ENCODE data around the gene TDP1. TPM values are rescaled to one million over a fixed set of nuclear protein-coding genes. Genes with fewer than 3 reads are reported as not detected.

TDP1 gene
- total and polyA plus RNA-seq, 7 donors, result 1.7 to 13.1 (median 4.4) TPM

DNA sequence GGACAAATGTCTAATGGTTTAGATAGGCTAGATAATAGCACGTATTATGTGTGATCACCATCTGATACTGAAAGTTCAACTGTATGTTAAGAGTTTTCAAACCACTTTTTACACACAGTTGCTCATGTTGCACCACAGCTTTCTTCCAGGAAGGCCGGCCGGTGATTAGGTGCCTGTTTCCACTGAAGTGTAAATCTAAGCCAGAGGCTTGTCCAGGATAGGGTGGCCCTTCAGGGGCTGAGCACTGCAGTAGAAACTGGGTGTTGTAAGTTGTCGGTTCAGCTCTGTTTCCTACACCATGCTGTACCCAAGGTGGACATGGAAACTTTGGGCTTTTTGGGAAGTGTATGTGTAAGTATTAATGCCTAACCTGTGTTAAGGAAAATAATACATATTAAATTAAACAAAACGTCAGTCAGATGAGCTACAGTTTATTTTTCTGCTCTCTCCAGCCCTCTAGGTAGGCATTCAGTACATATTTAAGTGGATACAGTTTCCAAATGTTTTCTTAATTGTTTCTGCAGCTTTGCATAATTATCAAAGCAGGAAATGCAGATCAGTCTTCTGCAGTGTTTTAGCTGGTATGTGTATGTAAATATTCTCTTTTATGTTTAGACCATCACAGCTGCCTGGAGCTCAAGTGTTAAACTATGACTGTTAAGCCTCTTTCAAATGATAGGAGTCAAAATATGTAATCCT is 30.9 kb downstream of the TDP1 start:
- WGBS, 3 donors, result 88 to 91% (median 90%) methylated on average over 5 of the region's 5 CpGs
- H3K9me3 ChIP-seq, result no peaks in the 10 kb centered on the region

DNA sequence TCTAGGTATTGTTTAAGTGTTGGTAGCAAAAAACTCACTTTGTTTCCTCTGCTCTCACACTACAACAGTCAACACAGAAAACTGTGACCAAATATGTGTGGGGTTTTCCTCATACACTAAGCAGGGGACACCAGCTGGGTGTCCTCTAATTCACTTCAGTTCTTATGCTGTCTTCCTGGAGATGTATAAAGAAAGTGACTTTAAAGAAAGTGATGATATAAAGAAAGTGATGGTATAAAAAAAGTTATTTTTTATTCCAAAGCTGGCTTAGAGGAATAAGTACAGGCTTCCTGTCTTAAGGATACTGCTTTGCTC is 31.4 kb downstream of the TDP1 start:
- Histone ChIP-seq H3K27ac (no peak overlapping the region), H3K4me3 (no peak overlapping the region), H3K27me3 (ENCODE audit: insufficient read depth in 3 of 3, low read length in 2 of 3) (no peaks in the 10 kb centered on the region), H3K9me3 (no peaks in the 10 kb centered on the region), H3K4me1 (no peaks in the 10 kb centered on the region), H3K36me3 (ENCODE audit: insufficient read depth in 1 of 2, low read depth in 1 of 2) (peaks cover 4 to 70% of the 10 kb centered on the region in 2 donors)
- intact Hi-C loops (cut with DNase I), result no loop called here
- TF ChIP-seq, protein P1, sequence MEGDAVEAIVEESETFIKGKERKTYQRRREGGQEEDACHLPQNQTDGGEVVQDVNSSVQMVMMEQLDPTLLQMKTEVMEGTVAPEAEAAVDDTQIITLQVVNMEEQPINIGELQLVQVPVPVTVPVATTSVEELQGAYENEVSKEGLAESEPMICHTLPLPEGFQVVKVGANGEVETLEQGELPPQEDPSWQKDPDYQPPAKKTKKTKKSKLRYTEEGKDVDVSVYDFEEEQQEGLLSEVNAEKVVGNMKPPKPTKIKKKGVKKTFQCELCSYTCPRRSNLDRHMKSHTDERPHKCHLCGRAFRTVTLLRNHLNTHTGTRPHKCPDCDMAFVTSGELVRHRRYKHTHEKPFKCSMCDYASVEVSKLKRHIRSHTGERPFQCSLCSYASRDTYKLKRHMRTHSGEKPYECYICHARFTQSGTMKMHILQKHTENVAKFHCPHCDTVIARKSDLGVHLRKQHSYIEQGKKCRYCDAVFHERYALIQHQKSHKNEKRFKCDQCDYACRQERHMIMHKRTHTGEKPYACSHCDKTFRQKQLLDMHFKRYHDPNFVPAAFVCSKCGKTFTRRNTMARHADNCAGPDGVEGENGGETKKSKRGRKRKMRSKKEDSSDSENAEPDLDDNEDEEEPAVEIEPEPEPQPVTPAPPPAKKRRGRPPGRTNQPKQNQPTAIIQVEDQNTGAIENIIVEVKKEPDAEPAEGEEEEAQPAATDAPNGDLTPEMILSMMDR (IDR thresholded peaks at IDR 0.05), result no peak
- no peak for DNase-seq
- ATAC-seq, result no peak

More for the DNA sequence above, 30.9 kb downstream of the TDP1 start:
- ATAC-seq, result no peak
- Histone ChIP-seq H3K27ac (no peak overlapping the region), H3K4me3 (no peak overlapping the region), H3K36me3 (ENCODE audit: insufficient read depth in 1 of 2, low read depth in 1 of 2) (peaks cover 4 to 74% of the 10 kb centered on the region in 2 donors), H3K4me1 (no peaks in the 10 kb centered on the region), H3K27me3 (ENCODE audit: insufficient read depth in 3 of 3, low read length in 2 of 3) (no peaks in the 10 kb centered on the region)
- DNase-seq, result no peak
- intact Hi-C loops (cut with DNase I), result no loop called here
- TF ChIP-seq, protein P1 (IDR thresholded peaks at IDR 0.05), result no peak

DNA sequence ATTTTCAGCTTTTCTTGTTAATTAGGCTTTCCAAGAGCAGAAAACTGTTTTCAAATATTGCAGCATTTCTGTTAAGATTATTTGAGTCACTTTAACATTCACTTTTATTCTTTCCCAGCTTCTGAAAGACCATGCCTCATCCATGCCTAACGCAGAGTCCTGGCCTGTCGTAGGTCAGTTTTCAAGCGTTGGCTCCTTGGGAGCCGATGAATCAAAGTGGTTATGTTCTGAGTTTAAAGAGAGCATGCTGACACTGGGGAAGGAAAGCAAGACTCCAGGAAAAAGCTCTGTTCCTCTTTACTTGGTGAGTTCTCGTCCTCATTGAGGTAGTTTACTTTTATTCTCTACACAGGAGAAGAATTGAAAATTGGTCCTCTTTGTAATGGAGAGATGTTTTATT is 33.1 kb downstream of the TDP1 start:
- no peak for ATAC-seq
- Histone ChIP-seq H3K27ac (no peak overlapping the region), H3K4me3 (no peak overlapping the region), H3K9me3 (no peaks in the 10 kb centered on the region), H3K27me3 (ENCODE audit: insufficient read depth in 3 of 3, low read length in 2 of 3) (no peaks in the 10 kb centered on the region), H3K36me3 (ENCODE audit: insufficient read depth in 1 of 2, low read depth in 1 of 2) (peaks cover 4 to 76% of the 10 kb centered on the region in 2 donors), H3K4me1 (no peaks in the 10 kb centered on the region)
- WGBS, 3 donors, result 89 to 95% (median 94%) methylated on average over 5 of the region's 5 CpGs
- intact Hi-C loops (cut with DNase I), result no loop called here
- no peak for DNase-seq
- TF ChIP-seq, protein P1 (IDR thresholded peaks at IDR 0.05), result no peak

- WGBS, 3 donors, result 95 to 96% (median 96%) methylated on average over 5 of the region's 5 CpGs
Observed at GRCh38 chr14:89990218-89990617, 34.5 kb downstream of the TDP1 start.

More at GRCh38 chr14:89990218-89990617, 34.5 kb downstream of the TDP1 start:
- Histone ChIP-seq H3K27ac (no peak overlapping the region), H3K36me3 (ENCODE audit: insufficient read depth in 1 of 2, low read depth in 1 of 2) (peaks cover 4 to 82% of the 10 kb centered on the region in 2 donors), H3K4me3 (no peak overlapping the region), H3K9me3 (no peaks in the 10 kb centered on the region), H3K27me3 (ENCODE audit: insufficient read depth in 3 of 3, low read length in 2 of 3) (no peaks in the 10 kb centered on the region), H3K4me1 (no peaks in the 10 kb centered on the region)
- intact Hi-C loops (cut with DNase I), result no loop called here
- no peak for DNase-seq
- ATAC-seq, result no peak
- TF ChIP-seq, protein P1 (IDR thresholded peaks at IDR 0.05), result no peak
